ENCODE data around the gene FDX1.
A peak's percentile ranks its signal among the peaks of the same experiment; 100 is the strongest.

Gene FDX1

DNA sequence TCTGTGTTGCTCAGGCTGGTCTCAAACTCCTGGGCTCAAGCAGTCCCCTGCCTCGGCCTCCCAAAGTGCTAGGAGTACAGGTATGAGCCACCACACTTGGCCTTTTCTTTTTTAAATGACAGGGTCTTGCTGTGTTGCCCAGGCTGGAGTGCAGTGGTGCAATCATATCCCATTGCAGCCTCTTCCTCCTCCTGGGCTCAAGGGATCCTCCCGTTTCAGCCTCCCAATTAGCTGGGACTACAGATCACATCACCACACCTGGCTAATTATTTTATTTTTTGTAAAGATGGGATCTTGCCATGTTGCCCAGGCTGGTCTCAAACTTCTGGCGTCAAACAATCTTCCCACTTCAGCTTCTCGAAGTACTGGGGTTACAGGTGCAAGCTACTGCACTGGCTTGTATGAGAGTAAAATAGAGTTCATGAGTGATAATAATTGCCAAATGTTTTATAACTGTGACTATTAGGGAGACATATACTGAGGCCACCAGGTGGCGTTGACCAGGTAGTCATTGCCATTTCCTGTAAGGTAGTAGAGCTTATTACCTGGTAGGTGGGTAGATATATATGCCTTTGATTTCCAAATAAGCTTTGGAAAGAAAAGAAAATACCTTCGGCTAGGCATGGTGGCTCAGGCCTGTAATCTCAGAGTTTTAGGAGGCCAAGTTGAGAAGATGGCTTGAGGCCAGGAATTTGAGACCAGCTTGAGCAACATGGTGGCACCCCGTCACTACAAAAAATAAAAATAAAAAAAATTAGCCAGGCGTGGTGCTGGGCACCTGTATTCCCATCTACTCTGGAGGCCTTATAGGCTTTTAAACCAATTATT is 5.4 kb downstream of the FDX1 start:
- 0 out of 2 replicates have a peak overlapping the region, but pooled peaks have one; percentile 8 for H3K27ac ChIP-seq
- TF ChIP-seq, protein P1, sequence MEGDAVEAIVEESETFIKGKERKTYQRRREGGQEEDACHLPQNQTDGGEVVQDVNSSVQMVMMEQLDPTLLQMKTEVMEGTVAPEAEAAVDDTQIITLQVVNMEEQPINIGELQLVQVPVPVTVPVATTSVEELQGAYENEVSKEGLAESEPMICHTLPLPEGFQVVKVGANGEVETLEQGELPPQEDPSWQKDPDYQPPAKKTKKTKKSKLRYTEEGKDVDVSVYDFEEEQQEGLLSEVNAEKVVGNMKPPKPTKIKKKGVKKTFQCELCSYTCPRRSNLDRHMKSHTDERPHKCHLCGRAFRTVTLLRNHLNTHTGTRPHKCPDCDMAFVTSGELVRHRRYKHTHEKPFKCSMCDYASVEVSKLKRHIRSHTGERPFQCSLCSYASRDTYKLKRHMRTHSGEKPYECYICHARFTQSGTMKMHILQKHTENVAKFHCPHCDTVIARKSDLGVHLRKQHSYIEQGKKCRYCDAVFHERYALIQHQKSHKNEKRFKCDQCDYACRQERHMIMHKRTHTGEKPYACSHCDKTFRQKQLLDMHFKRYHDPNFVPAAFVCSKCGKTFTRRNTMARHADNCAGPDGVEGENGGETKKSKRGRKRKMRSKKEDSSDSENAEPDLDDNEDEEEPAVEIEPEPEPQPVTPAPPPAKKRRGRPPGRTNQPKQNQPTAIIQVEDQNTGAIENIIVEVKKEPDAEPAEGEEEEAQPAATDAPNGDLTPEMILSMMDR (conservative IDR thresholded peaks at IDR 0.05), result peak; percentile 80

- TF ChIP-seq, protein P1 (conservative IDR thresholded peaks at IDR 0.05), result no peak
- H3K27ac ChIP-seq, result no peak overlapping the region
These were observed 6.3 kb downstream of the FDX1 start for GRCh38 chr11:110435780-110436717.

GRCh38 chr11:110438017-110438416 is 8.3 kb downstream of the FDX1 start:
- TF ChIP-seq, protein P1 (conservative IDR thresholded peaks at IDR 0.05), result no peak
- no peak overlapping the region for H3K27ac ChIP-seq

GRCh38 chr11:110445437-110445836 is 15.7 kb downstream of the FDX1 start:
- TF ChIP-seq, protein P1 (conservative IDR thresholded peaks at IDR 0.05), result no peak
- H3K27ac ChIP-seq, result peak overlapping the region; percentile 11; the same call in 1 of the 2 replicates

DNA sequence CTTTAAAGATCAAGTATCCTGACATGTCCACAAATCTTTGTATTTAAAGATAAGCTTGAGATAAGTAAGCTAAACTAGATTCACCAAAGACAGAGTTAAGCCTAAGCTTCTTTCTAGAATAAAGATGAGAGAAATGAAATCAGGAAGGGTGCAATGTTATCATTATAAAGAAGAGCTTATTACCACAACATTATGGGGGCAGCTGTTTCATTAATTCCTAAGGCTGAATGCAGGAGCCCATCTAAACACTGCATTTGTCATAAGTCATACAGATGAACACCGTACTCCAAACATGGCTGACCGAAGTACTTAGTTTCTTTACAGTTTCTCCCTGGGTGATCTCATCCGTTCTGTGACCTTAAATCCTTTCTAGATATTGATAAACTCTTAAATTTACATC is 16.3 kb downstream of the FDX1 start:
- TF ChIP-seq, protein P1 (conservative IDR thresholded peaks at IDR 0.05), result no peak
- peak overlapping the region; percentile 25; the same call in 1 of the 2 replicates for H3K27ac ChIP-seq

DNA sequence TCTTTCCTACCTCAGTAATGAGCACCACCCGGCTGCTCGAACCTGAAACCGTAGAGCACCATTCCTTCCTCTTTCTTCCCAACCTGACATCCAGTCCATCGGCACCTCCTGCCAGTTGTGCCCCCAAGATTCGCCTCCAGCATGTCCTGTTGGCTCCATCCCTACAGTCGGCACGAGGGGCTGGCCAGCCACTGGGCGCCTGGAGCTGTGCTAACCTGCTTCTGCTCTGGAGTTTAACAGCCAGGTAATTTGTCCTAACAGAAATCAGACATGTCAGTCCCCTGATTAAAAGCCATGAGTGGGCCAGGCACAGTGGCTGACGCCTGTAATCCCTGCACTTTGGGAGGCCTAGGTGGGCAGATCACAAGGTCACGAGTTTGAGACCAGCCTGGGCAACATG is 16.8 kb downstream of the FDX1 start:
- peak overlapping the region; percentile 25; the same call in 1 of the 2 replicates for H3K27ac ChIP-seq
- TF ChIP-seq, protein P1 (conservative IDR thresholded peaks at IDR 0.05), result no peak

DNA sequence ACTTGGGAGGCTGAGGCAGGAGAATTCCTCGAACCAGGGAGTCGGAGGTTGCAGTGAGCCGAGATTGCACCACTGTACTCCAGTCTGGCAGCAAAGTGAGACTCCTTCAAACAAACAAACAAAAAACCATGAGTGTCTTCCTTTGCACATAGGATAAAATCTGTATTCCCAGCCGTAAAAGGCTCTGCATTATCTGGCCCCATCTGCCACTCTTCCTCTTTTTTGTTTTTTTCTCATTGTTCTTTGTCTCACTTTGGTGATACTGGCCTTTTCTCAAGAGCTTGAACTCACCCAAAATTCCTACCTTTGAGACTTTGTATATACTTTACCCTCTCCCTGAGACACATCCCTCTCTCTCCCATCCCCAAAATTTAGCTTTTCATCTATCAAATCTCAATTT is 17.6 kb downstream of the FDX1 start:
- H3K27ac ChIP-seq, result peak overlapping the region; percentile 25
- TF ChIP-seq, protein P1 (conservative IDR thresholded peaks at IDR 0.05), result no peak
